ENCODE measurements around the gene CTNNA1. TPM values are rescaled to one million over a fixed set of nuclear protein-coding genes. Genes with fewer than 3 reads are reported as not detected.
"Not testable (repeated sequence)": the region's sequence is repeated elsewhere in the genome, so short reads cannot be mapped to it uniquely, and the experiment has no call there.

CTNNA1 gene
- polyA plus RNA-seq, 4 donors: 301 to 428 (median 405) TPM

DNA sequence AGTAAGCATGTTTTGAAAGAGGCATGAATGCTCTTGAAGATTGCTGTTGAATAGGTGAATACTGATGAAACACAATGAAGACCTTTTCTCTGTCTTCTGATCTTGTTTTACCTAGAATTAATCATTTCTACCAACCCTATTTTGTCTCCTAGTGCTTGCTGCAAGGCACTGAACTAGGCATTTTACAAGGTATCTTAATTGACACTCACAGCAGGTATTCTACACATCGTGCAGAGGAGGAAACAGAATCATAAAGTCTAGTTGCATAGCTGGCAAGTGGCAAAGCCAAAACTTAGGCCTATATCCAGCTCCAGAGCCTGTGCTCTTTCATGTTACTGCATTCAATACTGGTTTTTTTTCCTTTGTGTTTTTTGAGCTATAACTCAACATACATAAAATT is 50.7 kb downstream of the CTNNA1 start:
- no peak for DNase-seq (ENCODE audit: low read depth in 4 of 4, low spot score in 3 of 4)

DNA sequence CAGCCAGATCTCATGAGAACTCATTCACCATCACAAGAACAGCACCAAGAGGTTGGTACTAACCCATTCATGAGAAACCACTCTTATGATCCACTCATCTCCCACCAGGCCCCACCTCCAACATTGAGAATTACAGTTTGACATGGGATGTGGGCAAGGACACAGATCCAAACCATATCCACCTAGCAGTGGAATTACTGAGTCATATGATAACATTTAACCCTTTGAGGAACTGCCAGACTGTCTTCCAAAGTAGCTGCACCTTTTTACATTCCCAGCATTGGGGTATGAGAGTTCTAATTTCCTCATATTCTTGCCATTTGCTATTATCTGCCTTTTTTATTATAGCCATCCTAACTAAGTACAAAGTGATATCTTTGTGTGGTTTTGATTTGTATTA is 51.9 kb downstream of the CTNNA1 start:
- no peak for DNase-seq (ENCODE audit: low read depth in 4 of 4, low spot score in 3 of 4)

DNA sequence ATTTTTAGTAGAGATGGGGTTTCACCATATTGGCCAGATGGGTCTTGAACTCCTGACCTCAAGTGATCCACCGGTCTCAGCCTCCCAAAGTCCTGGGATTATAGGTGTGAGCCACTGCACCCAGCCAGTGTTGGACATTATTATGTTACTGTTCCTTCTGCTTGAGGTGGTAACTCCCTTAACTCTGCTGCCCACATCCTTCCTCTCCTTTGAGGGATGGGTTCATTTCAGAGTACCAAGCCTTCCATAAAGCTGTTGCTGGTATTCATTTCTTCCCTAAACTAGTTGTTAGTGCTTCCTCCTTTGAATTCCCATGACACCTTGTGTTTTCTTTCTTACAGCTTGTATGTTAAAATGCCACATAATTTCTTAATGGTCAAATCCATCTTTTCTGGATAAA is 54.0 kb downstream of the CTNNA1 start:
- no peak for DNase-seq (ENCODE audit: low read depth in 4 of 4, low spot score in 3 of 4)

DNA sequence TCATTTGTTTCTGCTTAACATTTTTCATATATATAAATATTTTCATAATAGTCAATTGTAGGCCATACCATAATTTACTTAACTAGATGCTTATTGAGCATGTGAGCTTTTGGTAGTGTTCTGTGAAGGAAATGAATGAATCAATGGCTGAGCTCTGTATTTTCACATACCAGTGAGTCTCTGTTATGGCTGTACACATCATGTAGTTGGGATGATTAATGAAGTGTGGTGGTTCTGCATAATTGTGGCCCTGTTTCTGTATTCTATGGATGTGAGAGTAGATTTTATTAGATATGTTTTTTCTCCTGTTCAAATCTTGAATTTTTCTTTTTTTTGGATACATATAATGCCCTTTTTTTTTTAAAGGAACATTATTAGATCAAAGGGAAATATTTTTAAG is 56.2 kb downstream of the CTNNA1 start:
- DNase-seq (ENCODE audit: low read depth in 4 of 4, low spot score in 3 of 4): no peak

DNA sequence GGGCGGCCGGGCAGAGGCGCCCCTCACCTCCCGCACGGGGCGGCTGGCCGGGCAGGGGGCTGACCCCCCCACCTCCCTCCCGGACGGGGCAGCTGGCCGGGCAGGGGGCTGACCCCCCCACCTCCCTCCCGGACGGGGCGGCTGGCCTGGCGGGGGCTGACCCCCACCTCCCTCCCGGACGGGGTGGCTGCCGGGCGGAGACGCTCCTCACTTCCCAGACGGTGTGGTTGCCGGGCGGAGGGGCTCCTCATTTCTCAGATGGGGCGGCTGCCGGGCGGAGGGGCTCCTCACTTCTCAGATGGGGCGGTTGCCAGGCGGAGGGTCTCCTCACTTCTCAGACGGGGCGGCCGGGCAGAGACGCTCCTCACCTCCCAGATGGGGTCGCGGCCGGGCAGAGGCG is 57.6 kb downstream of the CTNNA1 start:
- DNase-seq (ENCODE audit: low read depth in 4 of 4, low spot score in 3 of 4): not testable (repeated sequence)

DNA sequence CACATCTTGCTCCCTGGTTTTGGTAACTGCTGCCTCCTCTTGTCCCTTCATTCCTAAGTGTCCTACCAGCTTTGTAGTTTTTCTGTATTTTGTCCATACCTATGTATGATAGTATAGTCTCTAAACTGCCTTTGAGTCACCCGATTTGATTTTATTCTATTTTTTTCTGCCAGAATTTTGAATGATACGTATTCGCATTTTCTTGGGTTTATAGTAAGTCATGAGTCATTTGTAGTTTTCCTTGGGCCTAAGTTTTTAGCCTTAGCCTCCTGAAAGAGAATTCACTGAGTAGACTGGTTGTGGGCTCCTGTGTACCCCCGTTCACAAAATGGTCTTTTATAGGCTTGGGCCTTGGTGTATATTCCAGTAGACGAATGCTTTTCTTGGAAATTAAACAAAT is 62.3 kb downstream of the CTNNA1 start:
- no peak for DNase-seq (ENCODE audit: low read depth in 4 of 4, low spot score in 3 of 4)

DNA sequence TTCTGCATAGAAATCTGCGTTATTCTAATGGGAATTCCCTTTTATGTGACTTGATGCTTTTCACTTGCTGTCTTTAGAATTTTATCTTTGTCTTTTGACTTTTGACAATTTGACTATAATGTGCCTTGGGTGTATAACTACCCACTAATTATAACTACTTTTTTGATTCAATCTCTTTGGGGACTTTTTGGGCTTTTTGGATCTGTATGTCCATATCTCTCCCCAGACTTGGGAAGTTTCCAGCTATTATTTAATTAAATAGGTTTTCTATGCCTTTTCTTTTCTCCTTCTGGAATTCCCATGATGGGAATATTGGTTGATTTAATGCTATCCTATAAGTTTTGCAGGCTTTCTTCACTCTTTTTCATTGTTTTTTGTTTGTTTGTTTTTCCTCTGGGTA is 64.0 kb downstream of the CTNNA1 start:
- no peak for DNase-seq (ENCODE audit: low read depth in 4 of 4, low spot score in 3 of 4)

DNA sequence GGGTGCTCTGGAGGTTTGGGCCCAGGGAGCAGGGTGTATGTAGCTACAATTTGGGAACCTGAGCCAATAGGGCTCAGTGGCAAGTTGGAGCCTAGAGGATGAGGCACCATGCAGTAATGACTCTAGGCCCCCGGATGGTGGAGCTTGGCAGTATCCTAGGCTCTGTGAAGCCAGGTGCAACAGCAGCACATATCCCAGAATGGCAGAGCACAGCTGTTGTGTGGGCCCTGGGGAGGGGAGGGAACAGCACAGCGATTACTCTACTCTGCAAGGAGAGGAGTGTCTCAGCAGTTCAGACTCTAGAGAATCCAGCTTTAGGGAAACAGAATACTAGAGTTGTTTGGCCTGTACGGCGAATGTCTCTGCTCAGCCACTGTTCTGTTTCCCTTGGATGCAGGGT is 65.9 kb downstream of the CTNNA1 start:
- no peak for DNase-seq (ENCODE audit: low read depth in 4 of 4, low spot score in 3 of 4)

DNA sequence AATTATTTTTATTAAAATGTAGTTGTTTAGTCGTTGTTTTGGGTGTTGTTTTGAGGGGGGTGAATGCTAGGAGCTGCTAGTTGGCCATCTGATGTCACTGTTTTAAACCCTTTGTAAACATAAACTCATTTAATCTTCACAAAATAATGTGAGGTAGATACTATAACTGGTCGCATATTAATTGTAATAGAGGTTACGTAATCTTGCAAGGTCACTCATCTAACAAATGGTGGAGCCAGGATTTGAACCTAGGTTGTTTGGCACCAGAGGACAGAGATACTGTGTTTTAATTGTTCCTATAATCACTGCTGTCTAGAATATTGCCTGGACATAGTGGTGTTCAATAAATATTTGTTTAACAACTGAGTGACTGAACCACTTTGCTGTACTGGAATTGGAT is 67.5 kb downstream of the CTNNA1 start:
- no peak for DNase-seq (ENCODE audit: low read depth in 4 of 4, low spot score in 3 of 4)

DNA sequence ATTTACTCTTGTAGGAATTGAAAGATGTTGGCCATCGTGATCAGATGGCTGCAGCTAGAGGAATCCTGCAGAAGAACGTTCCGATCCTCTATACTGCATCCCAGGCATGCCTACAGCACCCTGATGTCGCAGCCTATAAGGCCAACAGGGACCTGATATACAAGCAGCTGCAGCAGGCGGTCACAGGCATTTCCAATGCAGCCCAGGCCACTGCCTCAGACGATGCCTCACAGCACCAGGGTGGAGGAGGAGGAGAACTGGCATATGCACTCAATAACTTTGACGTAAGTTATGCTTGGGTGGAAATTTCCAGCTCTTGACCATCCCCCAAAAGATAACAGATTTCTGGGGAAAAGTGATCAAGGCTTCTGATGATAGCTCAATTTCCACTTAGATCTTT is 71.3 kb downstream of the CTNNA1 start:
- no peak for DNase-seq (ENCODE audit: low read depth in 4 of 4, low spot score in 3 of 4)

DNA sequence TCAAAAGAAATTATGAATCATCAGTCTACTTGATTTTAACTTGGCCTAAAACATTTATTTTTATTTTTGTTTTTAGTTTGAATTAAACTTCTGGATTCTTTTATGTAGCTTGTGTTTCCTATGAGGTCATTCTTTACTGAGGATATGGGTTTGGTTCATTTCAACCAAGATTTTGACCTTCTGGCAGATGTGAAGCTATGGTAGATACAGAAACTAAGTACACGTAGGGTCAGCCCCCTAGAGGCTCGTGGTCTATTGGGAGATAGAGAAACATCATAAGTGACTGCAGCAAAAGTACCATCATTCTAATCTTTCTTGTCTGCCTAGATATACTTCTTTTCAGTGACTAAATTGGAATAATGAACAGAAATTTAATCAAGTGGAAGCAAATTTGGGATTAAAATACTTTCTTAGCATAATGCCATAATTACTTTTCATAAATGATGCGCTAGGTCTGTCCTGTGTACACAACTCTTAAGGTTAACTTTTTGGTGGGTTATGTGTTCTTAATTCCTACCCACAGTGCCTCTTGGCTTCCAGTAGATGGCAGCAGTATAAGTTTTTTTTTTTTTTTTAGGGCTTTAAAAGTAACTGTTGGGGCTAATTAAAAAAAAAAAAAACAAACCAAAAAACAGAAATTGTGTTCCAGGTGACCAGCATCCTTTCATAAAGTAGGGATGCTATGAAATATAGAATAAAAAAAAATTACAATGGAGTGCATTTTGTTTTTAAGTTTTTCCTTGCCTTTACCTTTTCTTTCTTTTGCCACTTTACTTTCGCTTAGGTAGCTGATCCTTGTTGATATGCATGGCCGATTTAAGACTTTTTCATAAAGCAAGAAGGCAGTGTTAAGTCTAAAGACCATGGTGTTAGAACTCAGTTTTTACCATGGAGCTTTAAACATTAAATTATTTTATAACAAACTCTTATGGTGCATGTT is 72.0 kb downstream of the CTNNA1 start:
- no peak for DNase-seq (ENCODE audit: low read depth in 4 of 4, low spot score in 3 of 4)

DNA sequence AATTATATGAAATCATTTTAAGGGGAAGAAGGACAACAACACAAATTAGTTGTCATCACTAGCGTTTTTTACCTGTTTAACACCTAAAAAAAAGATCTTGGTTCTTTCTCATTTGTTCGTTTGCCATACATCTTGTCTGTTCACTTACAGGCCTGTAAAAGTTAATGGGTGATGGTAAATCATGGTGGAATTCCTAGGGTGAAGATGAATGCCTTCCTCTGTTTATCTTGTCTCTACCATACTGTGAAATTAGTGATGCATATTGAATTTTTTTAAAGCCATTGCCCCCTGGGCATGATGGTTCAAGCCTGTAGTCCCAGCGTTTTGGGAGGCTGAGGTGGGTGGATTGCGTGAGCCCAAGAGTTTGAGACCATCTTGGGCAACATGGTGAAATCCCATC is 75.3 kb downstream of the CTNNA1 start:
- no peak for DNase-seq (ENCODE audit: low read depth in 4 of 4, low spot score in 3 of 4)

DNA sequence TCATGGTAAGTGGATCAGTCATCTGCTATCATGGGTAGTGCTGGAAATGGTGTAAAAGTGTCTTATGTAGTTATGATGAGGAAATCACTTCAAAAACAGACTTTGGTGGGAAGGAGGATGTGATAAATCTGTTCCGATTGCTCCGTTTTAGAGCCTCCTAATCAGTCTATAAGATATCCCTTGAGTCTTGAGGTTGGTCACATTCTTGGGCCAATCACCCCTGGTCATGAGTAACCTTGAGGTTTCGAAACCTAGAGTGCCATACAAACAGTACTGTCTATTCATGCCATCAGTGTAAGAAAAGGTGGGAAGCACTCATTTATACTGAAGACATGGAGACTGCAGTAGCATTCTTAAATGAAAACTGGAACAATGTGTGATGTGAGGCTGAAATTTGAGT is 76.1 kb downstream of the CTNNA1 start:
- no peak for DNase-seq (ENCODE audit: low read depth in 4 of 4, low spot score in 3 of 4)

DNA sequence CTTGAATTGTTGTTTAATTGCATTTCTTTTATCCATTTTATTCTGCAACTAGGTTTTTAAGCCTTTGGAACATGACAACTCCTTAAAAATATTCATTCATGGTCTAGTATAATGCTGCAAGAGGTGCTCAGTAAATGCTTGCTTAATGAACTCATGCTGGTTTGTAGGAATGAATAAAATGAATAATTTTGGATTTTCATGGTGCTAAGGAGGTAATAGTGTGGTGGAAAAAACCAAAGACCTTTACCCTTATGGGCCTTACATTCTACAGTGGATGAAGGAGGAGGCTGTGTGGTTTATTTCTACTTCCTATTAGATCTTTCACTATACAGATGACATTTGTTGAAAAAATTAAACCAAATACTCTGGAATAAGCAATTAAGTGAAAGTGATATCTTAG is 78.5 kb downstream of the CTNNA1 start:
- DNase-seq (ENCODE audit: low read depth in 4 of 4, low spot score in 3 of 4): no peak

DNA sequence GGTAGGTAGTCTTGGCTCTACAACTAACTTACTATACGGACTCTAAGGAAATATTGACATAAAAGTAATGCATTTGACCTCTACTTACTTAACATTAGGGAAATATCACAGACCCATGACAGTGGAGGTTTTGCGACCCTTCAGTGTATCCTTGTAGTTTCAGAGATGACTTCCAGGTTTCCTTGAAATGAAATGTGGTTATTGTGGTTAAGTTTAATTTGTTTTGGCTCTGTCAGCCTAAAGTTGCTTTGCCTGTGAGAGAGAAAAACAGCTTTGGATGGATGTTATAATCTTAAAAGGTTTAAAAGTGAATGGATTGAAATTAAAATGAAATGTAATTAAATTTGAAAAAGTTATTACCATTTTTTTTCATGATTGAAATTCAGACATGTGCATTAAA is 79.0 kb downstream of the CTNNA1 start:
- no peak for DNase-seq (ENCODE audit: low read depth in 4 of 4, low spot score in 3 of 4)

DNA sequence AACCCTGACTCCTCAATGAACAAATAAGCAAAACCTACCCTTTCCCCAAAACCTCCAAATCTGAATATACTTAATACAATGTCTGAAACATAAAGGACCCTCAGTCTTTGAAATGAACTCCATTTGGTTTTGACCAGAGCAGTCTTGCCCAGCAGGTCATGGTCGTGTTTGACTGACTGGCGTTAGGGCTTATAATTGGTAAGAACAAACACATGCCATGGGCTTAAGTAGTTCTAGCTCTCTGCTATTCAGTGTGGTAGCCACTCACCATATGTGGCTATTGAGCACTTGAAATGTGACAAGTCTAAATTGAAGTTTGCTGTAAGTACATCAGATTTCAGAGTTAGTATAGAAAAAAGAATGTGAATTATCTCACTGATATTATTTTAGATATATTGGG is 79.9 kb downstream of the CTNNA1 start:
- DNase-seq (ENCODE audit: low read depth in 4 of 4, low spot score in 3 of 4): no peak

DNA sequence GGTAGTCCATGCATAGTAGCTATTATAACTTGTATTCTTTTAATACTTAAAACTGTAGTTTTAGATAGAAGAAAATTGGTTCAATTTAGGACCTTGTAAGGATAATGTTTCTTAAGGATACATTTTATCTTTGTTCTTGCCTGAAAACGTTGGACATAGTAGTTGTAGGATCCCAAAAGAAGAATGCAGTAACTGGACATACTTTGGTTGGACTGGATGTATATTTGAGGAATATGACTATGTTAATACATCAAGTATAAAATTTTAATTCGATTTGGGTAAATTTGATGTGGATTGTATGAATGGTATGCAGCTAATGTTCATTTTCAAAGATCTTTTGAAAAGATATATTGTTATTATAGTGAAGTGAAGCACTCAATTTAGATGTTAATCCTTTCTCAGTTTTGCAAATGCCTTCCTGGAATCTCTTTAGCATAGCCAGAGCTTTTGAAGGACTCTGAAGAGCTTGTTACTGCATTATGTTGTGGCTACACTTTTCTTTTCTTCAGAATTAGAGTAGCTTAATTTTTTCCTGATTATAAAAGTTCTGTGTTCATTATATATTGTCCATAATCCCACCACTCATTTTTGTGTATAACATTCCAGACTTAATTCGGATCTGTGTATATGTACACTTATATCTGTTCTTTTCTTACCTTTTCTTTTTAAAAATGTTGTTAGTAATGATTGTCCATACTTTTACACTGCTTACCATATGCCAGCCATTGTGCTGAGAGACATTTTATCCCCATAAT is 80.7 kb downstream of the CTNNA1 start:
- no peak for DNase-seq (ENCODE audit: low read depth in 4 of 4, low spot score in 3 of 4)

DNA sequence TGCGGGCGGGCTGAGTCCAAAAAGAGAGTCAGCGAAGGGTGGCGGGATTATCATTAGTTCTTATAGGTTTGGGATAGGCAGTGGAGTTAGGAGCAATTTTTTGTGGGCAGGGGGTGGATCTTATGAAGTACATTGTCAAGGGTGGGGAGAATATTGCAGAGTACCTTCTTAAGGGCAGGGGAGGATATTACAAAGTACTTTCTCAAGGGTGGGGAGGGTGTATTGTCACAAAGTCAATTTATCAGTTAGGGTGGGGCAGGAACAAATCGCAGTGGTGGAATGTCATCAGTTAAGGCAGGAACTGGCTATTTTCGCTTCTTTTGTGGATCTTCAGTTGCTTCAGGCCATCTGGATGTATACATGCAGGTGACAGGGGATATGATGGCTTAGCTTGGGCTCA is 81.6 kb downstream of the CTNNA1 start:
- DNase-seq (ENCODE audit: low read depth in 4 of 4, low spot score in 3 of 4): not testable (repeated sequence)

DNA sequence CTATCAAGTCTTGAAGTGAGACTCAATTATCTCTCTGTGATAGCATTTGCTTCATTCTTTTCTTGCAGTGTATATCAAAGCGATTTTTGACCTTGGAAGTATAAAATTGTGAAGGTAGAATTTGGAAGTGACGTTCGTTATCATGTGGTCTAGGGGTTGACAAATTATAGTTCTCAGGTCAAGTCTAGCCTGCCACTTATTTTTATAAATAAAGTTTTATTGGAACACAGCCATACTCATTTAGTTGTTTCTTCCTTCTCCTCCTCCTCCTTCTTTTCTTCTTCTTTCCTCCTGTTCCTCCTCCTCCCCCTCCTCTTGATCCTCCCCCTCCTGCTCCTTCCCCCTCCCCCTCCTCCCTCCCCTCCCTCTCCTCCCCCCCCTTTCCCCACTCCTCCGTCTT is 83.9 kb downstream of the CTNNA1 start:
- DNase-seq (ENCODE audit: low read depth in 4 of 4, low spot score in 3 of 4): no peak

DNA sequence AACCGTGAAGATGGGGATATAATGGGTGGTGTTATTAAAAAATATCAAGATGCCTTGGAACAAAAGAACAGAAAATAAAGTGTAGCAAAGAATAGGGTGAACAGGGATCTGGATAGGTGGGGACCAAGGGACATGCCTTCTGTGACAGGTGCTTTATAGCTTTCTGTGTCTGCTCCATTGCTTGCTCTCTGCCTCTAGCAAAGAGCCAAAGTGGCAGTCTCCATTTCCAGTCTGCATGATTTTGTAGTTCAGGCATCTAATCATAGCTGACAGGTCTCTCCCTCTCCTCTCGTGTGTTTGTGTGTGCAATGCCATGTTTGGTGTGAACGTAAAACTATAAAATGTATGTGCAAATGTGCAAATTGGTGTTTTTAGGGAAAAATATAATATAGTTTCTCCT is 86.9 kb downstream of the CTNNA1 start:
- DNase-seq (ENCODE audit: low read depth in 4 of 4, low spot score in 3 of 4): no peak

DNA sequence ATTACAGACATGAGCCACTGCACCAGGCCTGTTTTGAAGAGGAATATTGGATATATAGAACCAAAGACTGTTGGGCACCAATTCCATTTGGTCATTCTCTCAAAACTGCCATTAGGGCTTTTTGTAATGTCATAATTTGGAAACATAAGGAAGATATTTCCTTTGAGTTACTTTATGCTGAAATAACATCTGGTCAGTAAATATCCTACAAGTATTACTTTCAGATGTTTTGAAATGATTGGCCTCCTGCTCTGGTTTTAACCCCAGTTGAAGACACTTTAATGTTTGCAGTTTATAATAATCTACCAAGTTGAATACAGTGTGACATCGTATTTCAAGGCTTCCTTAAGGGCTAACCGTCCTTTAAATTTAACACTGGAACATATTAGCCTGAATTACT is 88.3 kb downstream of the CTNNA1 start:
- DNase-seq (ENCODE audit: low read depth in 4 of 4, low spot score in 3 of 4): no peak

Data from left renal pelvis (tissue), 4 donors.